ENCODE measurements around the gene GDPD1. TPM values are rescaled to one million over a fixed set of nuclear protein-coding genes. Genes with fewer than 3 reads are reported as not detected.

Gene GDPD1
- total RNA-seq, 1 experiment from 2014 or later = 2.6 TPM

GRCh38 chr17:59287452-59287851 is 67.1 kb downstream of the GDPD1 start:
- no peak overlapping the region for H3K14ac ChIP-seq (ENCODE audit: insufficient read depth, low read length)
- no peak overlapping the region for H2AK5ac ChIP-seq (ENCODE audit: insufficient read length, low read length)
- TF ChIP-seq, protein P1, sequence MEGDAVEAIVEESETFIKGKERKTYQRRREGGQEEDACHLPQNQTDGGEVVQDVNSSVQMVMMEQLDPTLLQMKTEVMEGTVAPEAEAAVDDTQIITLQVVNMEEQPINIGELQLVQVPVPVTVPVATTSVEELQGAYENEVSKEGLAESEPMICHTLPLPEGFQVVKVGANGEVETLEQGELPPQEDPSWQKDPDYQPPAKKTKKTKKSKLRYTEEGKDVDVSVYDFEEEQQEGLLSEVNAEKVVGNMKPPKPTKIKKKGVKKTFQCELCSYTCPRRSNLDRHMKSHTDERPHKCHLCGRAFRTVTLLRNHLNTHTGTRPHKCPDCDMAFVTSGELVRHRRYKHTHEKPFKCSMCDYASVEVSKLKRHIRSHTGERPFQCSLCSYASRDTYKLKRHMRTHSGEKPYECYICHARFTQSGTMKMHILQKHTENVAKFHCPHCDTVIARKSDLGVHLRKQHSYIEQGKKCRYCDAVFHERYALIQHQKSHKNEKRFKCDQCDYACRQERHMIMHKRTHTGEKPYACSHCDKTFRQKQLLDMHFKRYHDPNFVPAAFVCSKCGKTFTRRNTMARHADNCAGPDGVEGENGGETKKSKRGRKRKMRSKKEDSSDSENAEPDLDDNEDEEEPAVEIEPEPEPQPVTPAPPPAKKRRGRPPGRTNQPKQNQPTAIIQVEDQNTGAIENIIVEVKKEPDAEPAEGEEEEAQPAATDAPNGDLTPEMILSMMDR (conservative IDR thresholded peaks at IDR 0.05) = no peak
- no peak overlapping the region for H3K4ac ChIP-seq (ENCODE audit: low read depth, low read length)
- H3K27me3 ChIP-seq (ENCODE audit: insufficient read depth, low read length) = no peaks in the 10 kb centered on the region; the same call in 1 of the 2 replicates
- H3K4me2 ChIP-seq (ENCODE audit: insufficient read depth, insufficient read length, low read length) = no peak overlapping the region
- Mint-ChIP-seq H3K4me3 (no peak overlapping the region), H3K36me3 (ENCODE audit: insufficient read depth in 1 of 3, low read depth in 3 of 3) (peaks cover 0 to 2% (median 0%) of the 10 kb centered on the region in 3 experiments; a peak in 1 of 7 replicates), H3K9me3 (no peaks in the 10 kb centered on the region), H3K4me1 (peaks cover 14 to 22% of the 10 kb centered on the region in 2 experiments), H3K27ac (no peak overlapping the region), H3K27me3 (ENCODE audit: low read depth) (peaks cover 33% of the 10 kb centered on the region)
- DNase-seq = no peak
- H2BK20ac ChIP-seq (ENCODE audit: low read depth, low read length, poor library complexity, severe bottlenecking) = no peak overlapping the region
- H4K5ac ChIP-seq (ENCODE audit: insufficient read length, low read depth, low read length) = no peak overlapping the region
- H3K4me1 ChIP-seq (ENCODE audit: insufficient read depth, low read length) = no peaks in the 10 kb centered on the region; the same call in 1 of the 2 replicates
- no peak overlapping the region for H2AFZ ChIP-seq (ENCODE audit: low read length)
- H2BK120ac ChIP-seq (ENCODE audit: low read depth, low read length, poor library complexity, severe bottlenecking) = no peak overlapping the region
- no peak overlapping the region for H4K91ac ChIP-seq (ENCODE audit: insufficient read length, low read depth, low read length)
- no peak overlapping the region for H3K23ac ChIP-seq (ENCODE audit: insufficient read length, low read depth, low read length)
- no peak overlapping the region for H3T11ph ChIP-seq (ENCODE audit: low read length)
- no peaks in the 10 kb centered on the region for H4K20me1 ChIP-seq (ENCODE audit: control insufficient read depth, insufficient read depth, insufficient read length)
- no peak overlapping the region for H3K9ac ChIP-seq (ENCODE audit: extremely low read depth, insufficient read length, low read length)
- H4K8ac ChIP-seq (replicated peaks; ENCODE audit: insufficient read length, low read depth, low read length) = no peak overlapping the region
- H3K23me2 ChIP-seq (ENCODE audit: insufficient read length, low read depth, low read length, poor library complexity, severe bottlenecking) = no peaks in the 10 kb centered on the region
- no peak overlapping the region for H3K56ac ChIP-seq (ENCODE audit: insufficient read length, low read depth, low read length)
- H3K27ac ChIP-seq (ENCODE audit: insufficient read length, low read depth, low read length) = no peak overlapping the region
- H3K79me2 ChIP-seq (ENCODE audit: insufficient read depth, low read length) = no peaks in the 10 kb centered on the region
- no peaks in the 10 kb centered on the region for H3K9me3 ChIP-seq (ENCODE audit: control insufficient read depth, low read depth, low read length)
- H2BK5ac ChIP-seq (ENCODE audit: insufficient read length, low read length) = no peak overlapping the region
- H2BK12ac ChIP-seq (ENCODE audit: insufficient read length, low read depth, low read length) = no peak overlapping the region
- no CpG with 5 or more reads among the region's 1 CpG for WGBS (ENCODE audit: extremely low coverage, insufficient read length, low lambda C conversion rate)
- no peak overlapping the region for H3K18ac ChIP-seq (ENCODE audit: insufficient read length, low read depth, low read length)
- no peak overlapping the region for H2BK15ac ChIP-seq (ENCODE audit: low read depth, low read length)
- no peaks in the 10 kb centered on the region for H3K79me1 ChIP-seq (ENCODE audit: insufficient read depth, low read depth, low read length, poor library complexity, severe bottlenecking)
